Pulmonary artery endothelial cell (primary cell): ENCODE results near the gene GINS3. TPM values are rescaled to one million over a fixed set of nuclear protein-coding genes. Genes with fewer than 3 reads are reported as not detected.
A peak's percentile ranks its signal among the peaks of the same experiment; 100 is the strongest.
"Not testable (repeated sequence)": the region's sequence is repeated elsewhere in the genome, so short reads cannot be mapped to it uniquely, and the experiment has no call there.

Experiments used
- DNase-seq: peaks from one replicate; pipeline ENCODE4 v3.0.0-alpha.2; 2011; ENCODE audit warnings: low read depth, low spot score
- total RNA-seq: library from RNA; depleted of rRNA; stranded (reverse); fragments of >200 nt; gene quantifications from 2 replicates; pipeline ENCODE4 v1.2.3, GENCODE V29; 2014

Gene GINS3
- total RNA-seq, 1 donor from 2014 or later = 13.9 TPM

- no peak for DNase-seq
Measured at GRCh38 chr16:58389724-58390123, 2.5 kb upstream of the GINS3 start.

GRCh38 chr16:58393138-58393504 lies 850 bp downstream of the GINS3 start:
- no peak for DNase-seq

GRCh38 chr16:58396897-58397296 lies 4.6 kb downstream of the GINS3 start:
- DNase-seq = not testable (repeated sequence)

GRCh38 chr16:58399718-58400633 lies 7.7 kb downstream of the GINS3 start:
- no peak for DNase-seq

GRCh38 chr16:58401305-58401704 lies 9.0 kb downstream of the GINS3 start:
- DNase-seq = not testable (repeated sequence)

- DNase-seq = no peak
Measured at GRCh38 chr16:58402796-58403195, 10.5 kb downstream of the GINS3 start.

- peak; percentile 45 for DNase-seq
Measured at GRCh38 chr16:58409316-58409973, 17.2 kb downstream of the GINS3 start.

- no peak for DNase-seq
Measured at GRCh38 chr16:58411336-58411735, 19.1 kb downstream of the GINS3 start.

- no peak for DNase-seq
Measured at GRCh38 chr16:58411736-58412614, 19.7 kb downstream of the GINS3 start.

GRCh38 chr16:58412615-58412970 lies 20.3 kb downstream of the GINS3 start:
- not testable (repeated sequence) for DNase-seq

GRCh38 chr16:58413359-58413758 lies 21.1 kb downstream of the GINS3 start:
- DNase-seq = no peak

GRCh38 chr16:58415003-58415402 lies 22.7 kb downstream of the GINS3 start:
- DNase-seq = peak; percentile 45

GRCh38 chr16:58415961-58416360 lies 23.7 kb downstream of the GINS3 start:
- DNase-seq = not testable (repeated sequence)

GRCh38 chr16:58417035-58417434 lies 24.8 kb downstream of the GINS3 start:
- DNase-seq = no peak

GRCh38 chr16:58417600-58417999 lies 25.3 kb downstream of the GINS3 start:
- no peak for DNase-seq

- DNase-seq = no peak
Measured at GRCh38 chr16:58418026-58418425, 25.8 kb downstream of the GINS3 start.

GRCh38 chr16:58418601-58419000 lies 26.3 kb downstream of the GINS3 start:
- DNase-seq = no peak

- DNase-seq = no peak
Measured at GRCh38 chr16:58419241-58419990, 27.1 kb downstream of the GINS3 start.

- no peak for DNase-seq
Measured at GRCh38 chr16:58421059-58421458, 28.8 kb downstream of the GINS3 start.

- no peak for DNase-seq
Measured at GRCh38 chr16:58421529-58421928, 29.3 kb downstream of the GINS3 start.

GRCh38 chr16:58422809-58423208 lies 30.5 kb downstream of the GINS3 start:
- DNase-seq = no peak
